Epithelial cell of esophagus (primary cell): ENCODE data around the gene CAPN15.

Experiments used
- DNase-seq: peaks from one replicate; pipeline ENCODE4 v3.0.0; 2010; ENCODE audit warnings: low read depth
- H3K4me3 ChIP-seq: 2 replicates; pipeline ENCODE4 v1.5.1; 2011; ENCODE audit warnings: mild to moderate bottlenecking, low read length, control low read depth
- TF ChIP-seq, protein P1 (sequence below): IDR thresholded peaks from 2 replicates; pipeline ENCODE4 v1.5.1; 2011; ENCODE audit warnings: low read depth, mild to moderate bottlenecking, low read length, control low read depth, inconsistent platforms; ENCODE audit not compliant: insufficient read depth; ENCODE audit errors: missing control alignments

The CAPN15 gene

GRCh38 chr16:534856-535445 is 7.4 kb downstream of the CAPN15 start:
- TF ChIP-seq, protein P1, sequence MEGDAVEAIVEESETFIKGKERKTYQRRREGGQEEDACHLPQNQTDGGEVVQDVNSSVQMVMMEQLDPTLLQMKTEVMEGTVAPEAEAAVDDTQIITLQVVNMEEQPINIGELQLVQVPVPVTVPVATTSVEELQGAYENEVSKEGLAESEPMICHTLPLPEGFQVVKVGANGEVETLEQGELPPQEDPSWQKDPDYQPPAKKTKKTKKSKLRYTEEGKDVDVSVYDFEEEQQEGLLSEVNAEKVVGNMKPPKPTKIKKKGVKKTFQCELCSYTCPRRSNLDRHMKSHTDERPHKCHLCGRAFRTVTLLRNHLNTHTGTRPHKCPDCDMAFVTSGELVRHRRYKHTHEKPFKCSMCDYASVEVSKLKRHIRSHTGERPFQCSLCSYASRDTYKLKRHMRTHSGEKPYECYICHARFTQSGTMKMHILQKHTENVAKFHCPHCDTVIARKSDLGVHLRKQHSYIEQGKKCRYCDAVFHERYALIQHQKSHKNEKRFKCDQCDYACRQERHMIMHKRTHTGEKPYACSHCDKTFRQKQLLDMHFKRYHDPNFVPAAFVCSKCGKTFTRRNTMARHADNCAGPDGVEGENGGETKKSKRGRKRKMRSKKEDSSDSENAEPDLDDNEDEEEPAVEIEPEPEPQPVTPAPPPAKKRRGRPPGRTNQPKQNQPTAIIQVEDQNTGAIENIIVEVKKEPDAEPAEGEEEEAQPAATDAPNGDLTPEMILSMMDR: no peak
- no peak overlapping the region for H3K4me3 ChIP-seq
- DNase-seq: no peak

DNA sequence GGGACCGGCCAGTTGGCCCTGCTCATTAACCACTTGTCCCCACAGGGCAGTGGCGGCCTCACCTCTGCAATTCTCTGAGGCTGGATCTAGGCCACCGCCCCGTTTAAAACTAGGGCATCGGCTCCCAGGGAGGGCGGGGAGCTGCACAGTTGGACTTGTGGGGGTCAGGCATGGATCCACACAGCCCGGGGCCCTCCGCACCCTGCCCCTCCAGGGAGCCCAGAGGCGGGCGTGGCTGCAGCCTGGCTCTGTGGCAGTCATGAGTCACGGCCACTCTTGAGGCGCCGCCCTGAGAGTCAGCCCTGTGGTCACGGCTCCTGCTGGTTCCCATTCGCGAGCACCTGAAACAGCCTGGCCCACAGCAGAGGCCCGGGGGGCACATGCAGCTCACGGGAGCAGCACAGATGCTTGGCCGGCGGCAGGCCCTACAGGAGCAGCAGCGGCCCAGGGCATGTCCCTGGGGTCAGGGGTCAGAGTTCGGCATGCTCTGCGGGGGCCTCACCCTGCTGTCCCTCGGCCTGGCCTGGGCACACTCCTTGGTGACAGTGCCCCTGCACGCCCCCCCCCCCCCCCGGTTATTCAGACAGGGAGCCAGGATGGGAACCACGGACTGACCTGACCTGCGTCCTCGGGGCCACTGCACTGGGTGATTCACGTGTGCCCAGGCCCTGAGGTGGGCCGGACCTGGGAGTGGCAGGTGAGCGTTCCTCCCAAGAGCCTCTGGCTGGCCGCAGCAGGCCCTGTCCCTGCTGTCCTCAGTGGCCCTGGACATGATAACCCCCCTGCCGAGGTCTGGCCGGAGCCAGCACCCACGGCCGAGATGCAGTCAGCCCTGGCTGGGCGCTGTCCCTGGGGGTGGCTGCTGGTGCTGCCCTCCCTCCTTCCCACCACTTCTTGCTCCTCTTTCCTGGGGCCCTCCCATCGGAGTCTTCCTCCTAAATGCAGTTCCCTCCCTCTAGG is 8.2 kb downstream of the CAPN15 start:
- no peak overlapping the region for H3K4me3 ChIP-seq
- TF ChIP-seq, protein P1: no peak
- DNase-seq: peak; percentile 83

DNA sequence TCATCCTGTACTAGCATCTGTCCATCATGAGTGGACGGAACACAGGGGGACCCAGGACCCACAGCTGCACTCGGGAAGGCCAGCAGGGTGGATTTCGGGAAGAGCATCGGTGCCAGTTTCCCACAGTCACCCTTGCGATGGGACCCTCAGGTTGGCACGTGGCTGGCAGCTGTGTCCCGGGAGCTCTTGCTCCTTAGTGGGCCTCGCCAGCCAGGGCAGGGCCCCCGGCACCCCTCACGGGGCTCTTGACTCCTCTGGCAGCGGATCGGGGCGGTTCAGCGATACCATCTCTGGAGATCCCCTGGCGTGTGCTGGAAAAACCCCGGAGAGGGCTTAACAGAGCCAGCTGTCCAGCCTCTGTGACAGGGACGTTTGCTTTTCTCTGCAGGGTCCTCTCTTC is 9.2 kb downstream of the CAPN15 start:
- DNase-seq: no peak
- TF ChIP-seq, protein P1: no peak
- no peak overlapping the region for H3K4me3 ChIP-seq

DNA sequence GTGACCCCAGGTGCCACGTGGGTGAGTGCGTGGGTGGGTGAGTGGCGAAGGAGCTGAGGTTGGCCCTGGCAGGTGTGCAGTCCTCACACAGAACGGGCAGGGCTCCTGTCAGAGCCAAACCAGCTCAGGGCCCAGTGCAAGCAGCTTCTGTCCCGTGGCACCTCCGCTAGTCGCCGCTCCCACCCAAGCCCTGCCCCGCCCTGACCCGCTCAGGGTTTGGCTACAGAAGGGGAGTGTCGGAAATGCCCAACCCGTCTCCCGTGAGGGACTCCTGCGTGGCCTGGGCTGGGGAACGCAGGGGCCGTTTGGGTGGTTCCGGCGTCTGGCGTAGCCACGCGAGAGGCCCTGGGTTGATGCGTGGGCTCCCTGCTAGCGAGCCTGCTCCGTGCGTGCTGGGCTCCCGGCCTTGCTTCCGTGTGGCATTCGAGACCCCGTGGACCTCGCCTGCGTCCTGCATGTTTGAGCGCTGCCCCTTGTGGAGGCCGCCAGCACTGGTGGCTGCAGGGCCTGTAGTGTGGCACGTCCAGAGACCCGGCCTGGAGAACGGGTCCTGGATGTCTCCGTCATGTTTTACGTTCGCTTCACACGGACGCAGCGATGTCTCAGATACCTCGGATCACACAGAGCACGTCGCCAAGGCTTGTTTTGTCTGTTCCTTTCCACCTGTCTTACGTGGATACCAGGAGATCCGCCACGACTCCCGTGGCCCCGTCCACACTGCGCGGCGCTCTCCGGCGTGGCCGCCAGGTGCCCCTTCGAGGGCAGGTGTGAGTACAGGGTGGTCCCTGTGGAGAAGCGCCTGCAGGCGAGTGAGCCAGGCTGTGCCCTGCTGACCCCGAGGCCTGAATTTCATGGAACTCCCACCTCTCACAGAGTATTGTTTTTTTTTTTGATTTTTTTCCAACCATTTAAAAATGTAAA is 10.2 kb downstream of the CAPN15 start:
- DNase-seq: no peak
- H3K4me3 ChIP-seq: no peak overlapping the region
- TF ChIP-seq, protein P1: no peak

GRCh38 chr16:539901-540530 is 12.5 kb downstream of the CAPN15 start:
- DNase-seq: no peak
- no peak overlapping the region for H3K4me3 ChIP-seq
- TF ChIP-seq, protein P1: no peak

GRCh38 chr16:540645-541340 is 13.3 kb downstream of the CAPN15 start:
- H3K4me3 ChIP-seq: no peak overlapping the region
- TF ChIP-seq, protein P1: no peak
- no peak for DNase-seq
